ENCODE measurements around the gene ZNF516. TPM values are rescaled to one million over a fixed set of nuclear protein-coding genes. Genes with fewer than 3 reads are reported as not detected.

ZNF516 gene
- total and polyA plus RNA-seq, 2 of the 13 experiments (the other 11 are each of a cell fraction or from before 2014, with no cell fraction given), result 16.6 to 18.7 TPM

DNA sequence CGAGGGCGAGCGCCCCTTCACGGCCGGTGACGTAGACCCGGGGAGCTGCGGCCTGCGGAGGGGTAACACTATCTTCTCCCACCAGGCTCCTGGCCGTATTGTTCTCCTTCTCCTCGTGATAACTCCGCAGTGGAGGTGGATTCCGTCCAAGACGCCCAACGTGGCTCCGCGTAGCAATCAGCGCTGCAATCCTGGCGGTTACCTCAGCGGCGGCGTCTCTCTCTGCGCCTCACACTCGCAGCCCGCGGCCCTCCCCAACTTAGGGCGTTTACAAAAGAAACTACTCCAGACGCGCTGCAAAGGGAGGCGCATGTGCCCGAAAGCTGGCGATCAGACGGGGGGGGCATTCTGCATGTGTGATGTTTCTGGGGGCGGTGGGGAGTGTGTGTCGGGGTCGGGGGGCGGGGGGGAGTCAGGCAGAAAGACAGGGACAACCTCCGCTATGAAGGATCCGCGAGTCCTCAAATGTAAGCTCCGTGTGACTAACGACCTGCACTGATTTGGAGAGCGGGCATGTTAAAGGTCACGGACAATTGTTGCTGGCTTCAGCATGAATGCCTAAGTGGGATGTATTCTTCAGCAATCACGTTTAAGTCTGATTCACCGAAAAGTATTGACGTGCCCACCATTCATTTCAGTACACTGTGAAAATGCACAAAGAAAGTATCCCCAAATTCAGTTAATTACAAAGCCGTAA is 1.3 kb upstream of the ZNF516 start (continued):
- TF ChIP-seq, protein P1, sequence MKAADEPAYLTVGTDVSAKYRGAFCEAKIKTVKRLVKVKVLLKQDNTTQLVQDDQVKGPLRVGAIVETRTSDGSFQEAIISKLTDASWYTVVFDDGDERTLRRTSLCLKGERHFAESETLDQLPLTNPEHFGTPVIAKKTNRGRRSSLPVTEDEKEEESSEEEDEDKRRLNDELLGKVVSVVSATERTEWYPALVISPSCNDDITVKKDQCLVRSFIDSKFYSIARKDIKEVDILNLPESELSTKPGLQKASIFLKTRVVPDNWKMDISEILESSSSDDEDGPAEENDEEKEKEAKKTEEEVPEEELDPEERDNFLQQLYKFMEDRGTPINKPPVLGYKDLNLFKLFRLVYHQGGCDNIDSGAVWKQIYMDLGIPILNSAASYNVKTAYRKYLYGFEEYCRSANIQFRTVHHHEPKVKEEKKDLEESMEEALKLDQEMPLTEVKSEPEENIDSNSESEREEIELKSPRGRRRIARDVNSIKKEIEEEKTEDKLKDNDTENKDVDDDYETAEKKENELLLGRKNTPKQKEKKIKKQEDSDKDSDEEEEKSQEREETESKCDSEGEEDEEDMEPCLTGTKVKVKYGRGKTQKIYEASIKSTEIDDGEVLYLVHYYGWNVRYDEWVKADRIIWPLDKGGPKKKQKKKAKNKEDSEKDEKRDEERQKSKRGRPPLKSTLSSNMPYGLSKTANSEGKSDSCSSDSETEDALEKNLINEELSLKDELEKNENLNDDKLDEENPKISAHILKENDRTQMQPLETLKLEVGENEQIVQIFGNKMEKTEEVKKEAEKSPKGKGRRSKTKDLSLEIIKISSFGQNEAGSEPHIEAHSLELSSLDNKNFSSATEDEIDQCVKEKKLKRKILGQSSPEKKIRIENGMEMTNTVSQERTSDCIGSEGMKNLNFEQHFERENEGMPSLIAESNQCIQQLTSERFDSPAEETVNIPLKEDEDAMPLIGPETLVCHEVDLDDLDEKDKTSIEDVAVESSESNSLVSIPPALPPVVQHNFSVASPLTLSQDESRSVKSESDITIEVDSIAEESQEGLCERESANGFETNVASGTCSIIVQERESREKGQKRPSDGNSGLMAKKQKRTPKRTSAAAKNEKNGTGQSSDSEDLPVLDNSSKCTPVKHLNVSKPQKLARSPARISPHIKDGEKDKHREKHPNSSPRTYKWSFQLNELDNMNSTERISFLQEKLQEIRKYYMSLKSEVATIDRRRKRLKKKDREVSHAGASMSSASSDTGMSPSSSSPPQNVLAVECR (CRISPR knock-in tag; IDR thresholded peaks at IDR 0.05; ENCODE audit: borderline replicate concordance), result peak; percentile 47; the same call in 1 of the 2 replicates
- TF ChIP-seq SOX6 (IDR thresholded peaks at IDR 0.05) (no peak), SOX6 (CRISPR knock-in tag; IDR thresholded peaks at IDR 0.05) (no peak; the same call in 1 of the 2 replicates), NCOA2 (CRISPR knock-in tag; IDR thresholded peaks at IDR 0.05) (peak; percentile 32; the same call in 1 of the 2 replicates), NKX3-1 (CRISPR knock-in tag; IDR thresholded peaks at IDR 0.05) (no peak), PCBP1 (IDR thresholded peaks at IDR 0.05; ENCODE audit: borderline replicate concordance, low read depth, low read length) (0 out of 2 replicates have a peak, but pooled peaks have one; percentile 89), ELF4 (CRISPR knock-in tag; IDR thresholded peaks at IDR 0.05; ENCODE audit: borderline replicate concordance) (no peak), POLR2AphosphoS5 (IDR thresholded peaks at IDR 0.05; ENCODE audit: low read depth, low read length) (peak; percentile 46), ZNF138 (CRISPR knock-in tag; IDR thresholded peaks at IDR 0.05; ENCODE audit: low read depth) (no peak), CCAR2 (optimal IDR thresholded peaks at IDR 0.05; ENCODE audit: low read depth, low read length) (no peak), POLR2A (IDR thresholded peaks at IDR 0.05; ENCODE audit: insufficient read depth in 1 of 2, low read depth in 2 of 2, low read length in 2 of 2) (peak; percentile 40 to 50; a peak in 2 of 4 replicates), GTF3A (CRISPR knock-in tag; conservative IDR thresholded peaks at IDR 0.05) (no peak), NR2F1 (CRISPR knock-in tag; IDR thresholded peaks at IDR 0.05) (peak in 1 of 2 experiments; percentile 30; a peak in 1 of 4 replicates)
- TF ChIP-seq, protein P2, sequence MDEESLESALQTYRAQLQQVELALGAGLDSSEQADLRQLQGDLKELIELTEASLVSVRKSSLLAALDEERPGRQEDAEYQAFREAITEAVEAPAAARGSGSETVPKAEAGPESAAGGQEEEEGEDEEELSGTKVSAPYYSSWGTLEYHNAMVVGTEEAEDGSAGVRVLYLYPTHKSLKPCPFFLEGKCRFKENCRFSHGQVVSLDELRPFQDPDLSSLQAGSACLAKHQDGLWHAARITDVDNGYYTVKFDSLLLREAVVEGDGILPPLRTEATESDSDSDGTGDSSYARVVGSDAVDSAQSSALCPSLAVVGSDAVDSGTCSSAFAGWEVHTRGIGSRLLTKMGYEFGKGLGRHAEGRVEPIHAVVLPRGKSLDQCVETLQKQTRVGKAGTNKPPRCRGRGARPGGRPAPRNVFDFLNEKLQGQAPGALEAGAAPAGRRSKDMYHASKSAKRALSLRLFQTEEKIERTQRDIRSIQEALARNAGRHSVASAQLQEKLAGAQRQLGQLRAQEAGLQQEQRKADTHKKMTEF (CRISPR knock-in tag; IDR thresholded peaks at IDR 0.05), result no peak
- TF ChIP-seq, protein P3, sequence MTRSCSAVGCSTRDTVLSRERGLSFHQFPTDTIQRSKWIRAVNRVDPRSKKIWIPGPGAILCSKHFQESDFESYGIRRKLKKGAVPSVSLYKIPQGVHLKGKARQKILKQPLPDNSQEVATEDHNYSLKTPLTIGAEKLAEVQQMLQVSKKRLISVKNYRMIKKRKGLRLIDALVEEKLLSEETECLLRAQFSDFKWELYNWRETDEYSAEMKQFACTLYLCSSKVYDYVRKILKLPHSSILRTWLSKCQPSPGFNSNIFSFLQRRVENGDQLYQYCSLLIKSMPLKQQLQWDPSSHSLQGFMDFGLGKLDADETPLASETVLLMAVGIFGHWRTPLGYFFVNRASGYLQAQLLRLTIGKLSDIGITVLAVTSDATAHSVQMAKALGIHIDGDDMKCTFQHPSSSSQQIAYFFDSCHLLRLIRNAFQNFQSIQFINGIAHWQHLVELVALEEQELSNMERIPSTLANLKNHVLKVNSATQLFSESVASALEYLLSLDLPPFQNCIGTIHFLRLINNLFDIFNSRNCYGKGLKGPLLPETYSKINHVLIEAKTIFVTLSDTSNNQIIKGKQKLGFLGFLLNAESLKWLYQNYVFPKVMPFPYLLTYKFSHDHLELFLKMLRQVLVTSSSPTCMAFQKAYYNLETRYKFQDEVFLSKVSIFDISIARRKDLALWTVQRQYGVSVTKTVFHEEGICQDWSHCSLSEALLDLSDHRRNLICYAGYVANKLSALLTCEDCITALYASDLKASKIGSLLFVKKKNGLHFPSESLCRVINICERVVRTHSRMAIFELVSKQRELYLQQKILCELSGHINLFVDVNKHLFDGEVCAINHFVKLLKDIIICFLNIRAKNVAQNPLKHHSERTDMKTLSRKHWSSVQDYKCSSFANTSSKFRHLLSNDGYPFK (CRISPR knock-in tag; IDR thresholded peaks at IDR 0.05; ENCODE audit: borderline replicate concordance), result no peak
- TF ChIP-seq, protein P4, sequence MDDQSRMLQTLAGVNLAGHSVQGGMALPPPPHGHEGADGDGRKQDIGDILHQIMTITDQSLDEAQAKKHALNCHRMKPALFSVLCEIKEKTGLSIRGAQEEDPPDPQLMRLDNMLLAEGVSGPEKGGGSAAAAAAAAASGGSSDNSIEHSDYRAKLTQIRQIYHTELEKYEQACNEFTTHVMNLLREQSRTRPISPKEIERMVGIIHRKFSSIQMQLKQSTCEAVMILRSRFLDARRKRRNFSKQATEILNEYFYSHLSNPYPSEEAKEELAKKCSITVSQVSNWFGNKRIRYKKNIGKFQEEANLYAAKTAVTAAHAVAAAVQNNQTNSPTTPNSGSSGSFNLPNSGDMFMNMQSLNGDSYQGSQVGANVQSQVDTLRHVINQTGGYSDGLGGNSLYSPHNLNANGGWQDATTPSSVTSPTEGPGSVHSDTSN (CRISPR knock-in tag; IDR thresholded peaks at IDR 0.05; ENCODE audit: borderline replicate concordance), result no peak
- TF ChIP-seq, protein P5, sequence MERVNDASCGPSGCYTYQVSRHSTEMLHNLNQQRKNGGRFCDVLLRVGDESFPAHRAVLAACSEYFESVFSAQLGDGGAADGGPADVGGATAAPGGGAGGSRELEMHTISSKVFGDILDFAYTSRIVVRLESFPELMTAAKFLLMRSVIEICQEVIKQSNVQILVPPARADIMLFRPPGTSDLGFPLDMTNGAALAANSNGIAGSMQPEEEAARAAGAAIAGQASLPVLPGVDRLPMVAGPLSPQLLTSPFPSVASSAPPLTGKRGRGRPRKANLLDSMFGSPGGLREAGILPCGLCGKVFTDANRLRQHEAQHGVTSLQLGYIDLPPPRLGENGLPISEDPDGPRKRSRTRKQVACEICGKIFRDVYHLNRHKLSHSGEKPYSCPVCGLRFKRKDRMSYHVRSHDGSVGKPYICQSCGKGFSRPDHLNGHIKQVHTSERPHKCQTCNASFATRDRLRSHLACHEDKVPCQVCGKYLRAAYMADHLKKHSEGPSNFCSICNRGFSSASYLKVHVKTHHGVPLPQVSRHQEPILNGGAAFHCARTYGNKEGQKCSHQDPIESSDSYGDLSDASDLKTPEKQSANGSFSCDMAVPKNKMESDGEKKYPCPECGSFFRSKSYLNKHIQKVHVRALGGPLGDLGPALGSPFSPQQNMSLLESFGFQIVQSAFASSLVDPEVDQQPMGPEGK (CRISPR knock-in tag; IDR thresholded peaks at IDR 0.05), result peak; percentile 44; the same call in 1 of the 2 replicates
